ENCODE data around the gene RPL22. TPM values are rescaled to one million over a fixed set of nuclear protein-coding genes. Genes with fewer than 3 reads are reported as not detected.

The RPL22 gene
- total and polyA plus RNA-seq, 2 of the 13 experiments (the other 11 are each of a cell fraction or from before 2014, with no cell fraction given), result 214 to 545 TPM

- H2AFZ ChIP-seq (ENCODE audit: low read length), result no peak overlapping the region
- no peak for ATAC-seq
- no peak overlapping the region for H3K27ac ChIP-seq (ENCODE audit: extremely low read length, insufficient read depth, low read length)
- peaks cover 15% of the 10 kb centered on the region for H3K4me1 ChIP-seq (ENCODE audit: insufficient read depth, low read length)
- no peak overlapping the region; the same call in 1 of the 2 replicates for H3K4me2 ChIP-seq (ENCODE audit: low read depth, low read length)
- ChIA-PET CTCF (ENCODE audit: low intra/inter-chr PET ratio, low total read pairs) (no interaction called here), POLR2A (no interaction called here)
- H4K20me1 ChIP-seq (ENCODE audit: insufficient read depth, low read length), result no peaks in the 10 kb centered on the region
- TF ChIP-seq ZNF343 (CRISPR knock-in tag; IDR thresholded peaks at IDR 0.05), result no peak
- TF ChIP-seq GATAD2A (CRISPR knock-in tag; IDR thresholded peaks at IDR 0.05), result 0 out of 2 replicates have a peak, but pooled peaks have one; percentile 9
- TF ChIP-seq NR2F1 (CRISPR knock-in tag; IDR thresholded peaks at IDR 0.05), result peak; percentile 30 to 56; a peak in 3 of 4 replicates
- 0 out of 2 replicates have a peak, but pooled peaks have one; percentile 28 for TF ChIP-seq RXRA (CRISPR knock-in tag; IDR thresholded peaks at IDR 0.05)
- no peak for TF ChIP-seq ZNF790 (CRISPR knock-in tag; IDR thresholded peaks at IDR 0.05; ENCODE audit: borderline replicate concordance)
- TF ChIP-seq, protein P1, sequence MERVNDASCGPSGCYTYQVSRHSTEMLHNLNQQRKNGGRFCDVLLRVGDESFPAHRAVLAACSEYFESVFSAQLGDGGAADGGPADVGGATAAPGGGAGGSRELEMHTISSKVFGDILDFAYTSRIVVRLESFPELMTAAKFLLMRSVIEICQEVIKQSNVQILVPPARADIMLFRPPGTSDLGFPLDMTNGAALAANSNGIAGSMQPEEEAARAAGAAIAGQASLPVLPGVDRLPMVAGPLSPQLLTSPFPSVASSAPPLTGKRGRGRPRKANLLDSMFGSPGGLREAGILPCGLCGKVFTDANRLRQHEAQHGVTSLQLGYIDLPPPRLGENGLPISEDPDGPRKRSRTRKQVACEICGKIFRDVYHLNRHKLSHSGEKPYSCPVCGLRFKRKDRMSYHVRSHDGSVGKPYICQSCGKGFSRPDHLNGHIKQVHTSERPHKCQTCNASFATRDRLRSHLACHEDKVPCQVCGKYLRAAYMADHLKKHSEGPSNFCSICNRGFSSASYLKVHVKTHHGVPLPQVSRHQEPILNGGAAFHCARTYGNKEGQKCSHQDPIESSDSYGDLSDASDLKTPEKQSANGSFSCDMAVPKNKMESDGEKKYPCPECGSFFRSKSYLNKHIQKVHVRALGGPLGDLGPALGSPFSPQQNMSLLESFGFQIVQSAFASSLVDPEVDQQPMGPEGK (CRISPR knock-in tag; IDR thresholded peaks at IDR 0.05), result 0 out of 2 replicates have a peak, but pooled peaks have one; percentile 15
- TF ChIP-seq, protein P2, sequence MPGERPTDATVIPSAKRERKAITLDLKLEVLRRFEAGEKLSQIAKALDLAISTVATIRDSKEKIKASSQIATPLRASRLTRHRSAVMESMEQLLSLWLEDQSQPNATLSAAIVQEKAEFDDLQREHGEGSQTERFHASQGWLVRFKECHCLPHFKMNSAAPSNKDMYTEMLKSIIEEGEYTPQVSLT (CRISPR knock-in tag; IDR thresholded peaks at IDR 0.05; ENCODE audit: borderline replicate concordance, low read depth), result no peak
- no peak for TF ChIP-seq TBL1XR1 (IDR thresholded peaks at IDR 0.05; ENCODE audit: borderline replicate concordance, low read length, partially characterized antibody)
- peak; percentile 49; the same call in 1 of the 2 replicates for TF ChIP-seq RARA (CRISPR knock-in tag; IDR thresholded peaks at IDR 0.05)
- no peak for TF ChIP-seq CHCHD3 (CRISPR knock-in tag; IDR thresholded peaks at IDR 0.05)
- no peak for TF ChIP-seq ZNF562 (CRISPR knock-in tag; IDR thresholded peaks at IDR 0.05; ENCODE audit: borderline replicate concordance)
- peak; percentile 57; the same call in 1 of the 2 replicates for TF ChIP-seq FOSL2 (CRISPR knock-in tag; IDR thresholded peaks at IDR 0.05)
- in situ Hi-C loops (cut with HindIII; ENCODE audit: extremely low pct_ligation_motif_present, low pct_unique_long_range_greater_than_20kb), result loop anchor here (5.0 kb wide), 1 partner anchor 60 kb away; no protein-coding TSS in a partner anchor
- BruUV-seq (replicated peaks), result no TSS peak
- peaks cover 16 to 62% of the 10 kb centered on the region in 2 experiments; a peak in 4 of 5 replicates for H3K27me3 ChIP-seq (ENCODE audit: control insufficient read depth in 1 of 2, insufficient read depth in 2 of 2, low read length in 2 of 2)
- intact Hi-C loops (cut with micrococcal nuclease; ENCODE audit: unreplicated experiment), result no loop called here
- DNase-seq (ENCODE audit: low spot score), result peak; percentile 36
- no peaks in the 10 kb centered on the region for H3K9me3 ChIP-seq (ENCODE audit: low read length)
- no peak overlapping the region for H3K4me3 ChIP-seq (replicated peaks in 1 of 3; ENCODE audit: insufficient read depth in 1 of 3, low read depth in 2 of 3, low read length in 3 of 3)
- no peak for FAIRE-seq
- no peak overlapping the region for H3K9ac ChIP-seq (ENCODE audit: insufficient read depth, low read depth, low read length)
- no peaks in the 10 kb centered on the region for H3K36me3 ChIP-seq (replicated peaks in 1 of 2; ENCODE audit: control insufficient read depth in 1 of 2, insufficient read depth in 2 of 2, low read length in 2 of 2)
- 3% methylated on average over 9 of the region's 10 CpGs for WGBS (ENCODE audit: low lambda C conversion rate)
- no peaks in the 10 kb centered on the region for H3K79me2 ChIP-seq (ENCODE audit: insufficient read depth, low read length)
These were observed 26.8 kb downstream of the RPL22 start for GRCh38 chr1:6172549-6172948.
